LHCN-M2 (cell line): ENCODE measurements around the gene TMEM236. TPM values are rescaled to one million over a fixed set of nuclear protein-coding genes. Genes with fewer than 3 reads are reported as not detected.

ENCODE experiments used
- DNase-seq: peaks from one replicate; pipeline ENCODE4 v3.0.0-alpha.2; 2012; ENCODE audit warnings: low read depth
- total RNA-seq: library from RNA; depleted of rRNA; stranded (reverse); fragments of >200 nt; gene quantifications from 2 replicates; pipeline ENCODE4 v1.2.3, GENCODE V29; 2014

The TMEM236 gene
- total RNA-seq, 1 experiment from 2014 or later, result under 0.01 TPM

- DNase-seq, result peak; percentile 93
Measured at GRCh38 chr10:17787087-17787961, 35.3 kb downstream of the TMEM236 start.

GRCh38 chr10:17788646-17789045, 36.6 kb downstream of the TMEM236 start:
- DNase-seq, result no peak

GRCh38 chr10:17789396-17789795, 37.4 kb downstream of the TMEM236 start:
- no peak for DNase-seq

- peak; percentile 34 for DNase-seq
Measured at GRCh38 chr10:17790651-17791050, 38.6 kb downstream of the TMEM236 start.

- DNase-seq, result peak; percentile 35
Measured at GRCh38 chr10:17792991-17793390, 41.0 kb downstream of the TMEM236 start.

- DNase-seq, result no peak
Measured at GRCh38 chr10:17793823-17794644, 42.0 kb downstream of the TMEM236 start.

- DNase-seq, result no peak
Measured at GRCh38 chr10:17795083-17795482, 43.1 kb downstream of the TMEM236 start.

GRCh38 chr10:17795813-17796594, 44.0 kb downstream of the TMEM236 start:
- no peak for DNase-seq

- no peak for DNase-seq
Measured at GRCh38 chr10:17801507-17801906, 49.5 kb downstream of the TMEM236 start.

- no peak for DNase-seq
Measured at GRCh38 chr10:17802350-17802749, 50.3 kb downstream of the TMEM236 start.

- DNase-seq, result no peak
Measured at GRCh38 chr10:17802976-17803375, 51.0 kb downstream of the TMEM236 start.

- DNase-seq, result no peak
Measured at GRCh38 chr10:17805330-17805729, 53.3 kb downstream of the TMEM236 start.

- DNase-seq, result no peak
Measured at GRCh38 chr10:17805921-17806577, 54.0 kb downstream of the TMEM236 start.

- DNase-seq, result no peak
Measured at GRCh38 chr10:17808971-17809841, 57.2 kb downstream of the TMEM236 start, which contains the start of gene MRC1. Gene MRC1, plus strand, starts transcription at chr10:17809348. Its CDS starts 118 bp downstream, at chr10:17809466.

- no peak for DNase-seq
Measured at GRCh38 chr10:17811146-17811865, 59.3 kb downstream of the TMEM236 start.

- no peak for DNase-seq
Measured at GRCh38 chr10:17814973-17815372, 63.0 kb downstream of the TMEM236 start.

- no peak for DNase-seq
Measured at GRCh38 chr10:17816199-17816598, 64.2 kb downstream of the TMEM236 start.

- DNase-seq, result no peak
Measured at GRCh38 chr10:17817316-17817715, 65.3 kb downstream of the TMEM236 start.

GRCh38 chr10:17817790-17818189, 65.8 kb downstream of the TMEM236 start:
- no peak for DNase-seq
